ENCODE data around the gene PDZRN4.

PDZRN4 gene

DNA sequence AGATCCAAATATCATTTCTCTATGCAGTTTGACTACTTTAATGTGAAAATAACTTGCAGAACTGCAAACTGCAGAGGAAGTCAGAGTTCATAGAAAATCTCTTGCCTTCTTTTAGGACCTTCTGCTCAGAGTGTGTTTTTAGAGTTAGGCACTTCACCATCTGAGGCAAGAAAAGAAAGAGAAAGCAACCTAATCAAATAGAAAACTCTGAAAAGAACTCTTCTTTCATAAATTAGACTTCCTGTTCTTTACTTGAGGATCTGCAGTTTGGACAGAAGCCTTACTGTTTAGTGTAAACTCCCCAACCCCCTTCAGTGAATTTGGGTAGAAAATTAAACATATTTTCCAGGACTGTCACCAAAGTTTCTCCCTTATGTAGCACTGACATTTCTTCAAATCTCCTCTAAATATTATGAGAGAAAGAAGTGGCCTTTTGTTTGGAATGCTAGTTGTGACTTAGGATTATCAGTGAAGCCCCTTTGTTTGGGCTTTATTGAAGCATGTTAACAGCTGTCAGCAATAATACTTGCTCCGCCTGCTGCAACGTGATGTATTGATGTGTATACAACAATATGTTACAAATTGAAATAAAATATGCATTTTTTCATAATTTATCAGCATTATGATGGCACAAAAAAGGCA is 99.5 kb downstream of the PDZRN4 start:
- no peaks in the 10 kb centered on the region for H3K4me1 ChIP-seq (ENCODE audit: control insufficient read depth, low read depth, low read length)
- H3K4me2 ChIP-seq (ENCODE audit: low read length): no peak overlapping the region
- DNase-seq: no peak
- H3K27ac ChIP-seq (ENCODE audit: low read depth, low read length): no peak overlapping the region
- no peak overlapping the region for H4K5ac ChIP-seq (ENCODE audit: low read length)
- H3K79me2 ChIP-seq (ENCODE audit: control insufficient read depth, insufficient read depth, low read length): no peaks in the 10 kb centered on the region
- no peak overlapping the region for H3K56ac ChIP-seq (ENCODE audit: low read length)
- H3K18ac ChIP-seq (ENCODE audit: low read length): no peak overlapping the region
- no peak overlapping the region for H4K8ac ChIP-seq (ENCODE audit: low read depth, low read length)
- WGBS (ENCODE audit: extremely low coverage, insufficient coverage, low lambda C conversion rate): no CpG with 5 or more reads among the region's 2 CpGs
- no peak overlapping the region for H3K9ac ChIP-seq (ENCODE audit: low read length)
- no peak overlapping the region for H2BK5ac ChIP-seq (ENCODE audit: low read length)
- no peak overlapping the region for H2AK5ac ChIP-seq (ENCODE audit: low read length)
- H3K4ac ChIP-seq (ENCODE audit: low read depth, low read length): no peak overlapping the region
- H3K27me3 ChIP-seq (ENCODE audit: insufficient read depth, low read length, poor library complexity): no peaks in the 10 kb centered on the region
- no peak overlapping the region for H2BK120ac ChIP-seq (ENCODE audit: low read depth, low read length)
- H2BK15ac ChIP-seq (replicated peaks; ENCODE audit: low read depth): no peak overlapping the region
- no peak overlapping the region for H3K23ac ChIP-seq (ENCODE audit: low read length)
- H3K36me3 ChIP-seq (ENCODE audit: control insufficient read depth, insufficient read depth, low read length): no peaks in the 10 kb centered on the region
- no peak overlapping the region for H3K4me3 ChIP-seq (ENCODE audit: low read length)
- H3K79me1 ChIP-seq (ENCODE audit: low read length): no peaks in the 10 kb centered on the region

DNA sequence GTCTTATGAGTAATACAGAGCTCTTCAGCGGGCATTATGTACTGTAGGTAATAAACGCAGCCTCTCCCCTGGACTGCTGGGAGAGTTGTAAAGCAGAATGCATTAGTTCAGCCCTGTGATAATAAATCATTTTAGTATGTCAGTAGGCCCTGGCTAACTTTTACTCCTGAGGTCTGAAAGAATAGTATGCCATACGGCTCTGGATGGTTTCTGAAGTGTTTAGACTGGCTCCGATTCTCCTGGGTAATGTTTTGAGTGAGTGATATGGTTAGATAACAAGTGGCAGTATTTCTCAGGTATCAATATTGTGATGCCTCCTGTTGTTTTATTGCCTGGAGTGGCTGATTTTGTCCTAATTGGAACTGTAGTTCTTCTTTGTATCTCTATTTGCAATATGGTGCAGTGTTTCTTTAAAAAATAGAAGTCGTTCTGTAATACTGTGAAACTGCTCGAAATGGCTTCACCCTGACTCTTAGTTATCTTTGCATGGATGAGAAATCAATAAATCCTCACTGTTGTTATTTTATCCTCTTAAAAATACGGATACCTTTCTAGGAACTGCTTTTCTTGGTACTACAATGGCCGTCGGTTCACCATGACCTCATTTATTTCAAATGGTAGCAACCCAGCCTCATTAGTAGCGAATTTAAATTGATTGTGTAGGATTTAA is 100.2 kb downstream of the PDZRN4 start:
- Histone ChIP-seq H3K4me2 (ENCODE audit: low read length) (no peak overlapping the region), H3K56ac (ENCODE audit: low read length) (no peak overlapping the region), H2BK120ac (ENCODE audit: low read depth, low read length) (no peak overlapping the region), H3K9ac (ENCODE audit: low read length) (no peak overlapping the region), H3K27ac (ENCODE audit: low read depth, low read length) (no peak overlapping the region), H4K8ac (ENCODE audit: low read depth, low read length) (no peak overlapping the region), H2BK15ac (replicated peaks; ENCODE audit: low read depth) (no peak overlapping the region), H3K79me2 (ENCODE audit: control insufficient read depth, insufficient read depth, low read length) (no peaks in the 10 kb centered on the region), H3K79me1 (ENCODE audit: low read length) (no peaks in the 10 kb centered on the region), H3K23ac (ENCODE audit: low read length) (no peak overlapping the region), H4K5ac (ENCODE audit: low read length) (no peak overlapping the region), H2BK5ac (ENCODE audit: low read length) (no peak overlapping the region), H3K4me1 (ENCODE audit: control insufficient read depth, low read depth, low read length) (no peaks in the 10 kb centered on the region), H3K36me3 (ENCODE audit: control insufficient read depth, insufficient read depth, low read length) (no peaks in the 10 kb centered on the region), H3K18ac (ENCODE audit: low read length) (no peak overlapping the region), H2AK5ac (ENCODE audit: low read length) (no peak overlapping the region), H3K4me3 (ENCODE audit: low read length) (no peak overlapping the region), H3K4ac (ENCODE audit: low read depth, low read length) (no peak overlapping the region), H3K27me3 (ENCODE audit: insufficient read depth, low read length, poor library complexity) (no peaks in the 10 kb centered on the region)
- no CpG with 5 or more reads among the region's 10 CpGs for WGBS (ENCODE audit: extremely low coverage, insufficient coverage, low lambda C conversion rate)
- DNase-seq: no peak

DNA sequence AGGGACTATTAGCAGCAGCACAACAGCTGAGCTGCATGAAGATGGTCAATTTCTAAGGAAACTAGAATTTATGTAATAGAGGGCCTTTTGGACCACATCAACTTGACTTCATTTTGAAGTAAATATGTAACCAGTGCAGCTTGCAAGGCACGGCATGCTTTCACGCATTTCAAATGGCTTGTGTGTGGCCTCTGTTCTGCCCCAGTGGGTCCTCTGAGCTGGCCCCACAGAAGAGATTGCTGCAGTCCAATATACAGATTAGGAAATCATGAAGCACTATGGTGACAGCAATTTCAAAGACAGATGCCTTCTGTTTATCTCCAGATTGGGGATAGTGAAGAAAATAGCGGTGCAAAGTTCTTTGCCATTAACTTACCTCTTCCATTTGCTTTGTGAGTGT is 101.4 kb downstream of the PDZRN4 start:
- Histone ChIP-seq H3K4ac (ENCODE audit: low read depth, low read length) (no peak overlapping the region), H2AK5ac (ENCODE audit: low read length) (no peak overlapping the region), H3K79me1 (ENCODE audit: low read length) (no peaks in the 10 kb centered on the region), H2BK15ac (replicated peaks; ENCODE audit: low read depth) (no peak overlapping the region), H3K18ac (ENCODE audit: low read length) (no peak overlapping the region), H4K5ac (ENCODE audit: low read length) (no peak overlapping the region), H2BK5ac (ENCODE audit: low read length) (no peak overlapping the region), H3K36me3 (ENCODE audit: control insufficient read depth, insufficient read depth, low read length) (no peaks in the 10 kb centered on the region), H3K4me1 (ENCODE audit: control insufficient read depth, low read depth, low read length) (no peaks in the 10 kb centered on the region), H3K56ac (ENCODE audit: low read length) (no peak overlapping the region), H2BK120ac (ENCODE audit: low read depth, low read length) (no peak overlapping the region), H3K4me3 (ENCODE audit: low read length) (no peak overlapping the region), H3K23ac (ENCODE audit: low read length) (no peak overlapping the region), H3K27me3 (ENCODE audit: insufficient read depth, low read length, poor library complexity) (no peaks in the 10 kb centered on the region), H3K79me2 (ENCODE audit: control insufficient read depth, insufficient read depth, low read length) (no peaks in the 10 kb centered on the region), H4K8ac (ENCODE audit: low read depth, low read length) (no peak overlapping the region), H3K9ac (ENCODE audit: low read length) (no peak overlapping the region), H3K4me2 (ENCODE audit: low read length) (no peak overlapping the region), H3K27ac (ENCODE audit: low read depth, low read length) (no peak overlapping the region)
- DNase-seq: no peak
- WGBS (ENCODE audit: extremely low coverage, insufficient coverage, low lambda C conversion rate): no CpG with 5 or more reads among the region's 3 CpGs

DNA sequence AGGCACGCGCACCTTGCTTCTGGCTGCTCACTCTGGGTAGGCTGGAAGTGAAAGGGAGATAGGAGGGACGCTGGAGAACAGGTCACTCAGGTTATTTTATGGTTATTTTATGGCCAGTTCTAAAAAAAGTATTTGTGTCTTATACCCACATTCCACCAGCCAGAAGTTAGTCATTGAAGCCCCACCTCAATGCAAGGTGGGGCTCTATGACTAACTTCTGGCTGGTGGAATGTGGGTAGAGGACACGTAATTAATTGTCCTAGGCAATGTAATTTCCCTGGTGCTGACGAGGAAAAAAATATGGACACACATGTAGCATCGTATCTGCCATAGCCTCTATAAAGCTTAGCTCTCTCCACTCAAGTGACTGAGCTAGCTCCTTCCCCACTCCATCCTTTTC is 104.9 kb downstream of the PDZRN4 start:
- Histone ChIP-seq H3K4ac (ENCODE audit: low read depth, low read length) (no peak overlapping the region), H3K27ac (ENCODE audit: low read depth, low read length) (no peak overlapping the region), H4K5ac (ENCODE audit: low read length) (no peak overlapping the region), H3K4me1 (ENCODE audit: control insufficient read depth, low read depth, low read length) (no peaks in the 10 kb centered on the region), H3K36me3 (ENCODE audit: control insufficient read depth, insufficient read depth, low read length) (no peaks in the 10 kb centered on the region), H3K4me3 (ENCODE audit: low read length) (no peak overlapping the region), H3K23ac (ENCODE audit: low read length) (no peak overlapping the region), H3K79me2 (ENCODE audit: control insufficient read depth, insufficient read depth, low read length) (no peaks in the 10 kb centered on the region), H4K8ac (ENCODE audit: low read depth, low read length) (no peak overlapping the region), H2BK5ac (ENCODE audit: low read length) (no peak overlapping the region), H2AK5ac (ENCODE audit: low read length) (no peak overlapping the region), H3K79me1 (ENCODE audit: low read length) (no peaks in the 10 kb centered on the region), H3K4me2 (ENCODE audit: low read length) (no peak overlapping the region), H3K9ac (ENCODE audit: low read length) (no peak overlapping the region), H2BK15ac (replicated peaks; ENCODE audit: low read depth) (no peak overlapping the region), H3K27me3 (ENCODE audit: insufficient read depth, low read length, poor library complexity) (no peaks in the 10 kb centered on the region), H3K18ac (ENCODE audit: low read length) (no peak overlapping the region), H3K56ac (ENCODE audit: low read length) (no peak overlapping the region), H2BK120ac (ENCODE audit: low read depth, low read length) (no peak overlapping the region)
- no peak for DNase-seq
- WGBS (ENCODE audit: extremely low coverage, insufficient coverage, low lambda C conversion rate): no CpG with 5 or more reads among the region's 6 CpGs

DNA sequence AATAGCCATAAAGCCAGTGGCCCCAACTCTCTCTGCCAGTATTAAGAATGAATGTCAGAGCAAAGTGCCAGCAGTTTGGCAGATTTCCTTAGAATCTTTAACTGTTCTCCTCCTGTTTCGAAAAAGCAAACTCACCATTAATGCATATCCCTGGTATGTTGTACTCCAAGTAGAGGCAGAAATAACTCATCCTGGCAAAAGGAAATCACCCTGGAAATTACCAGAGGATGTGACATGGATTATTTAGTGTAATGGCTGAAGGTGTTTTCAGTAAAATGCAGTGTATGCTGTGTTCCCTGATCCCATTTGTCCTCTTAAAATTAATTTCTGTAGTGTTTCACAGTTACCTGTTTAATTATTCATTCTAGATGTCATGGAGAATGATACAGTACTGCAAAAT is 105.3 kb downstream of the PDZRN4 start:
- no CpG with 5 or more reads among the region's 1 CpG for WGBS (ENCODE audit: extremely low coverage, insufficient coverage, low lambda C conversion rate)
- Histone ChIP-seq H2BK15ac (replicated peaks; ENCODE audit: low read depth) (no peak overlapping the region), H3K79me2 (ENCODE audit: control insufficient read depth, insufficient read depth, low read length) (no peaks in the 10 kb centered on the region), H3K56ac (ENCODE audit: low read length) (no peak overlapping the region), H3K4ac (ENCODE audit: low read depth, low read length) (no peak overlapping the region), H3K9ac (ENCODE audit: low read length) (no peak overlapping the region), H2BK120ac (ENCODE audit: low read depth, low read length) (no peak overlapping the region), H4K8ac (ENCODE audit: low read depth, low read length) (no peak overlapping the region), H3K79me1 (ENCODE audit: low read length) (no peaks in the 10 kb centered on the region), H2BK5ac (ENCODE audit: low read length) (no peak overlapping the region), H3K4me2 (ENCODE audit: low read length) (no peak overlapping the region), H3K23ac (ENCODE audit: low read length) (no peak overlapping the region), H3K18ac (ENCODE audit: low read length) (no peak overlapping the region), H2AK5ac (ENCODE audit: low read length) (no peak overlapping the region), H3K36me3 (ENCODE audit: control insufficient read depth, insufficient read depth, low read length) (no peaks in the 10 kb centered on the region), H3K27ac (ENCODE audit: low read depth, low read length) (no peak overlapping the region), H3K4me1 (ENCODE audit: control insufficient read depth, low read depth, low read length) (no peaks in the 10 kb centered on the region), H3K27me3 (ENCODE audit: insufficient read depth, low read length, poor library complexity) (no peaks in the 10 kb centered on the region), H3K4me3 (ENCODE audit: low read length) (no peak overlapping the region), H4K5ac (ENCODE audit: low read length) (no peak overlapping the region)
- no peak for DNase-seq

DNA sequence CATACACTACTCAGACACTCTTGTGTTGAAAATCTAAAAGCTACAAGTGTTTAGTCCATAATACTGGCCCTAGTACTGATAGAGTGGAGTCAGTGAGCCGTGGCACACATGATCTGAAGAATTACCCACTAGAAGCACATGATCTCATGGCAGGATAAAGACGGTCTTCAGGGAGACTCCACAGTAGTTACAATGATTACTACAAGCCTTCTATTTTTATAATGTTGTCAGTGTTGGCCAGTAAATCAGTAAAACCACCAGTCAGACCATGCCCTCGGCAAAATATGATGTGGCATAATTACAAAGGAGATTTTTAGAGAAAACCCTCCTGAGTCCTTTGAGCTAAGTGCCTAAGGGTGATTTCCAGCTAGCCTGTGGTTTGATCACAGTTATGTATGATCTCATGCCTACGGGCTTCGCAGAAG is 114.9 kb downstream of the PDZRN4 start:
- H3K79me1 ChIP-seq (ENCODE audit: low read length): no peaks in the 10 kb centered on the region
- DNase-seq: no peak
- H3K4ac ChIP-seq (ENCODE audit: low read depth, low read length): no peak overlapping the region
- no peak overlapping the region for H3K27ac ChIP-seq (ENCODE audit: low read depth, low read length)
- H2AK5ac ChIP-seq (ENCODE audit: low read length): no peak overlapping the region
- H3K18ac ChIP-seq (ENCODE audit: low read length): no peak overlapping the region
- no peak overlapping the region for H2BK120ac ChIP-seq (ENCODE audit: low read depth, low read length)
- H3K27me3 ChIP-seq (ENCODE audit: insufficient read depth, low read length, poor library complexity): no peaks in the 10 kb centered on the region
- H2BK15ac ChIP-seq (replicated peaks; ENCODE audit: low read depth): no peak overlapping the region
- no peak overlapping the region for H3K9ac ChIP-seq (ENCODE audit: low read length)
- H4K5ac ChIP-seq (ENCODE audit: low read length): no peak overlapping the region
- H4K8ac ChIP-seq (ENCODE audit: low read depth, low read length): no peak overlapping the region
- no peak overlapping the region for H2BK5ac ChIP-seq (ENCODE audit: low read length)
- H3K4me3 ChIP-seq (ENCODE audit: low read length): no peak overlapping the region
- H3K4me2 ChIP-seq (ENCODE audit: low read length): no peak overlapping the region
- no peaks in the 10 kb centered on the region for H3K36me3 ChIP-seq (ENCODE audit: control insufficient read depth, insufficient read depth, low read length)
- no peaks in the 10 kb centered on the region for H3K79me2 ChIP-seq (ENCODE audit: control insufficient read depth, insufficient read depth, low read length)
- no peak overlapping the region for H3K56ac ChIP-seq (ENCODE audit: low read length)
- WGBS (ENCODE audit: extremely low coverage, insufficient coverage, low lambda C conversion rate): no CpG with 5 or more reads among the region's 5 CpGs
- H3K23ac ChIP-seq (ENCODE audit: low read length): no peak overlapping the region
- no peaks in the 10 kb centered on the region for H3K4me1 ChIP-seq (ENCODE audit: control insufficient read depth, low read depth, low read length)

Measured in mesendoderm (in vitro differentiated cells).